Left lung (tissue), 10 donors: Measurements from ENCODE around the gene NSUN3. TPM values are rescaled to one million over a fixed set of nuclear protein-coding genes. Genes with fewer than 3 reads are reported as not detected.
A peak's percentile ranks its signal among the peaks of the same experiment; 100 is the strongest.

ENCODE experiments used
- ATAC-seq: fragments of 200-7000 bp; cut with Tn5 transposase; one replicate; pipeline ENCODE4 v1.9.1; 2020; ENCODE audit warnings: moderate library complexity
- DNase-seq, 4 donors: peaks; one replicate each; pipeline ENCODE4 v3.0.0-alpha.2; 2013 to 2020
- H3K27ac ChIP-seq, 2 donors: fragments of 200-600 bp; sonication (generic) in 1 of 2; one replicate each; pipeline versions ENCODE4 v1.5.0 to v1.8.0; 2020 to 2021
- H3K27me3 ChIP-seq, 2 donors: fragments of 200-600 bp; sonication (generic) in 1 of 2; one replicate each; pipeline versions ENCODE4 v1.5.0 to v1.8.0; 2020 to 2021
- H3K36me3 ChIP-seq, 2 donors: fragments of 200-600 bp; sonication (generic) in 1 of 2; one replicate each; pipeline versions ENCODE4 v1.5.0 to v1.8.0; 2020 to 2021
- H3K4me1 ChIP-seq, 2 donors: fragments of 200-600 bp; one replicate each; pipeline ENCODE4 v1.8.0; 2021
- H3K4me3 ChIP-seq, 2 donors: fragments of 200-600 bp; sonication (generic) in 1 of 2; one replicate each; pipeline versions ENCODE4 v1.5.0 to v1.8.0; 2020 to 2021; ENCODE audit warnings: mild to moderate bottlenecking in 1 of 2
- H3K9me3 ChIP-seq, 2 donors: fragments of 200-600 bp; sonication (generic) in 1 of 2; one replicate each; pipeline versions ENCODE4 v1.5.0 to v1.8.0; 2020 to 2021
- CTCF ChIP-seq, 2 donors: fragments of 200-600 bp; sonication (generic) in 1 of 2; IDR thresholded peaks; one replicate each; pipeline versions ENCODE4 v1.5.0 to v1.8.0; 2021; ENCODE audit warnings: antibody characterized with exemption in 2 of 2
- intact Hi-C, 2 donors: fragments of 100-400 bp; cut with DNase I; formaldehyde crosslinking; loops; one replicate each; pipeline versions ENCODE4 v1.11.2 to v1.14.2; 2022
- polyA plus RNA-seq, 6 donors: library from polyadenylated mRNA; unstranded; fragments of 120-200 nt; gene quantifications; one replicate each; pipeline ENCODE4 v1.2.1, GENCODE V29; 2013; ENCODE audit not compliant: insufficient read length in 6 of 6
- total RNA-seq, 2 donors: library from RNA; stranded (reverse); fragmentation: NEBNext Ultra II Directional; extraction: Animal tissue kit (Norgen Biotek cat#: 25700); gene quantifications; one replicate each; pipeline ENCODE4 v1.2.1, GENCODE V29; 2021
- donor health status: DM: no; HTN: yes; CAD: no.
- donor health status: DM: no; HTN: no; CAD: no.

Gene NSUN3
- total and polyA plus RNA-seq, 8 donors, result 13.4 to 18.8 (median 16.3) TPM

GRCh38 chr3:94118390-94118789 lies 55.5 kb downstream of the NSUN3 start:
- Histone ChIP-seq H3K27ac (no peak overlapping the region), H3K4me1 (peaks cover 0 to 3% of the 10 kb centered on the region in 2 donors), H3K9me3 (no peaks in the 10 kb centered on the region), H3K4me3 (no peak overlapping the region), H3K36me3 (peaks cover 0 to under 1% of the 10 kb centered on the region in 2 donors), H3K27me3 (no peaks in the 10 kb centered on the region)
- intact Hi-C loops, result no loop called here
- ATAC-seq (no peak), DNase-seq (no peak)
- TF ChIP-seq CTCF (IDR thresholded peaks at IDR 0.05), result no peak

- no peaks in the 10 kb centered on the region for H3K27me3 ChIP-seq
- DNase-seq, result no peak
- intact Hi-C loops, result no loop called here
- no peaks in the 10 kb centered on the region for H3K9me3 ChIP-seq
- H3K4me3 ChIP-seq, result no peak overlapping the region
- peaks cover 0 to 3% of the 10 kb centered on the region in 2 donors for H3K4me1 ChIP-seq
- peaks cover 0 to 23% of the 10 kb centered on the region in 2 donors for H3K36me3 ChIP-seq
- no peak for ATAC-seq
- H3K27ac ChIP-seq, result no peak overlapping the region
- no peak for TF ChIP-seq CTCF (IDR thresholded peaks at IDR 0.05)
Measured at GRCh38 chr3:94121161-94121560, 58.3 kb downstream of the NSUN3 start.

GRCh38 chr3:94127115-94127514 lies 64.3 kb downstream of the NSUN3 start:
- ATAC-seq (no peak), DNase-seq (peak in 1 of 4 donors; percentile 3)
- intact Hi-C loops, result no loop called here
- TF ChIP-seq CTCF (IDR thresholded peaks at IDR 0.05), result no peak
- Histone ChIP-seq H3K27me3 (no peaks in the 10 kb centered on the region), H3K9me3 (no peaks in the 10 kb centered on the region), H3K36me3 (peaks cover 0 to 54% of the 10 kb centered on the region in 2 donors), H3K4me1 (no peaks in the 10 kb centered on the region), H3K4me3 (no peak overlapping the region), H3K27ac (no peak overlapping the region)

GRCh38 chr3:94130690-94131089 lies 67.8 kb downstream of the NSUN3 start:
- intact Hi-C loops, result no loop called here

GRCh38 chr3:94132777-94133176 lies 69.9 kb downstream of the NSUN3 start:
- no peaks in the 10 kb centered on the region for H3K27me3 ChIP-seq
- no peaks in the 10 kb centered on the region for H3K4me1 ChIP-seq
- H3K36me3 ChIP-seq, result peaks cover 0 to 15% of the 10 kb centered on the region in 2 donors
- intact Hi-C loops, result no loop called here
- H3K4me3 ChIP-seq, result no peak overlapping the region
- ATAC-seq (no peak), DNase-seq (no peak)
- no peak for TF ChIP-seq CTCF (IDR thresholded peaks at IDR 0.05)
- H3K27ac ChIP-seq, result no peak overlapping the region
- H3K9me3 ChIP-seq, result no peaks in the 10 kb centered on the region

More at GRCh38 chr3:94130690-94131089, 67.8 kb downstream of the NSUN3 start:
- DNase-seq (no peak), ATAC-seq (no peak)
- Histone ChIP-seq H3K4me3 (no peak overlapping the region), H3K36me3 (peaks cover 0 to 36% of the 10 kb centered on the region in 2 donors), H3K9me3 (no peaks in the 10 kb centered on the region), H3K27ac (no peak overlapping the region), H3K27me3 (no peaks in the 10 kb centered on the region), H3K4me1 (no peaks in the 10 kb centered on the region)
- no peak for TF ChIP-seq CTCF (IDR thresholded peaks at IDR 0.05)
